DMS153 (cell line): ENCODE data around the gene MAGOHB.

Experiments used
- DNase-seq: peaks from one replicate; lab custom pipeline; 2025; lab: John Stamatoyannopoulos, UW

Gene MAGOHB

DNA sequence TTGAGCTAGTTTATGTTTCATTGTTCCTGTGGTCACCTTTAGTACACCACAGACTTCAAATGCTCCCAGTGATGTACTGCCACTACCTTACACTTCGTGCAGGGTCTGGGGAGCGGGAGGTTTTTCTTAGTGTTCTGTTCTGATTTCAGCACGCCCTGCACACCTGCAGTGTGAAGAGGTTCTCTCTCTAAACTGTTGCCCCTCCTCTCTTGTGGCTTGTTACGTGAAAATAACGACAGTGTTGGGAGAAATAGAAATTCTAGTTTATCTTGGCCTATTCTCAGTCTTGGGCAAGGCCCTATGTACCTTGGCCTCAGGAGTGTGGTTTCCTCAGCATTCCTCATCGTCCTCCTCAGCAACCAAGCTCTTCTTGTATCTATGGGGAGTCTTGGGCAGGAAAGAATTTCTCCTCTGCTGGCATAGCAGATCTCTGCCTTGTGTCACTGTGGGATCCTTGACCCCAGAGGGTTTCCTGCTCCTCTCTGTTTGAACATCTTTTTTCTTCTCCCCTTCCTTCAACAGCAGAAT is 59.1 kb downstream of the MAGOHB start:
- DNase-seq: no peak
